ENCODE results near the gene PTPN14.
"Not testable (repeated sequence)": the region's sequence is repeated elsewhere in the genome, so short reads cannot be mapped to it uniquely, and the experiment has no call there.

The PTPN14 gene

DNA sequence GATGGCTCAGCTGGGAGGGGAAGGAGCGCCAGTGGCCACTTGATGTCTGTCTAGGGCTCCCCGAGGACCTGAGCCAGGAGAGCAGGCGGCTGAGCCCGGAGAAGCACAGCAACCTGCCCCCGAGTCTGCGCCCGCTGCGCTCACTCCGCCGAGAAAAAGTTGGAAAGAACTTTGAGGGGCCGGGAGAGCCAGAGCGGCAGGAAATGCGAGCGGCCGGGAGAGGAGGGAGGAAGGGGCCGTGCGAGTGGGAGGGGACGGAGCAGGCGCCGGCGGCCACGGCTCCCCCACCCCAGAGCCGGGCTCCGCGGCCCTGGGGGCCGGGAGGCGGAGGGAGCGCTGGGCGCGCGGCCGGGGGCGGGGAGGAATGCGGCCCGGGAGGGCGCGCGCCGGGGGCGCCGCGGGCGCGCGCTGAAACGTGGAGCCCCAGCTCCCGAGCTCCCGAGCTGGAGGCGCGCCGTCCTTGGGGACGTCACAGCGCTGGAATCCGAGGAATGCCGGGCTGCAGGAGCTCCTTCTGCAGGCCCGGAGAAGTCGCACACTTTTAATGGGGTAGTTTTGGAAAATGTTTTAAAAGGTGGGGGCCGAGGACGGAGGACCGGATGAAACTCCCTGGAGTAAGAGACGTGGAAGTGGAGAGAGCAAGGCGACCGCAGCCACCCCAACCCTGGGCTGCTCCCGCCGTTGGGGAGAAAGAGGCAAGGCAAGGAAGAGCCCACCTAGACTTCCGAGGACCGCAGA is at the start of gene PTPN14:
Gene PTPN14, minus strand, starts transcription at position 167 of the 738 bp plus-strand sequence. CDS start 86,799 bp downstream, outside the sequence.
- DNase-seq (ENCODE audit: low read depth in 2 of 2), result no peak

DNA sequence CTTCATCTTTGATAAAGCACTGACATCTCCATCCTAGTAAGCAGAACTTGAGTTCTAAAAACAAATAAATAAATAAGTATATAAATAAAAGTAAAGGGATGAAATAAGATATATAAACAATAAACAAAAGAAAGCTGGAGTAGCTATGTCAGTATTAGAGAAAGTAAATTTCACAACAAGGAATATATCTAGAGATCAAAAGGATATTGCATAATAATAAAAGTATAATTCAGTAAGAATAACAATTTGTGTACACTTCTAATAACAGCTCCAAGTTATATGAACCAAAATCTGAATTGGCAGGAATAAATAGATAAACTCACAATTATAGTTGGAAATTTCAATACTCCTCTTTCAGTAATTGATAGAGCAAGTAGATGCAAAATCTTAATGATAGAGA is 41.8 kb upstream of the PTPN14 start:
- no peak for DNase-seq (ENCODE audit: low read depth in 2 of 2)

DNA sequence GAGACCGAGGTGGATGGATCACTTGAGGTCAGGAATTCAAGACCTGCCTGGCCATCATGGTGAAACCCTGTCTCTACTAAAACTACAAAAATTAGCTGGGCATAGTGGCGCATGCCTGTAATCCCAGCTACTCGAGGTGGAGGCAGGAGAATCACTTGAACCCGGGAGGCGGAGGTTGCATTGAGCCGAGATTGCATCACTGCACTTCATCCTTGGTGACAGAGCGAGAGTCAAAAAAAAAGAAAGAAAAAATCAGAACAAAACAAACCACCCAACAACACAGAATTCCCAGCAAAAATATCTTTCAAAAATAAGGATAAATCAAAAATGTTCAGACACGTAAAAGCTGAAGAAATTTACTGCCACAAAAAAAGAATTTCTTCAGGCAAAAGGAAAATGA is 40.5 kb upstream of the PTPN14 start:
- DNase-seq (ENCODE audit: low read depth in 2 of 2), result not testable (repeated sequence)

DNA sequence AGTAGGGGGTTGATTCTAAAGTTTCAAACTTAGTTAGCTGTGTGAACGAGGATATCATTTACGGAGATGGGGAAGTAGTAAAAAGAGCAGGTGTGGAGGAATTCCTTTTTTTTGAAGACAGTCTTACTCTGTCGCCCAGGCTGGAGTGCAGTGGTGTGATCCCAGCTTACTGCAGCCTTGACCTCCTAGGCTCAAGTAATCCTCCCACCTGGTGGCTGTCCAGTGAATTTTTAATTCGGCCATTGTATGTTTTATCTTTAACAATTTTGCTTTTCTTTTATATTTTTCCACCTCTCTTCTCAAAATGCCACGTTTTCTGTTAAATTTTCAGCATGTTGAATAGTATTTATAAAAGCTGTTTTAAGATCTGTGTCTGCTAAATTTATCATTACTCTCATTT is 39.3 kb upstream of the PTPN14 start:
- DNase-seq (ENCODE audit: low read depth in 2 of 2), result no peak

DNA sequence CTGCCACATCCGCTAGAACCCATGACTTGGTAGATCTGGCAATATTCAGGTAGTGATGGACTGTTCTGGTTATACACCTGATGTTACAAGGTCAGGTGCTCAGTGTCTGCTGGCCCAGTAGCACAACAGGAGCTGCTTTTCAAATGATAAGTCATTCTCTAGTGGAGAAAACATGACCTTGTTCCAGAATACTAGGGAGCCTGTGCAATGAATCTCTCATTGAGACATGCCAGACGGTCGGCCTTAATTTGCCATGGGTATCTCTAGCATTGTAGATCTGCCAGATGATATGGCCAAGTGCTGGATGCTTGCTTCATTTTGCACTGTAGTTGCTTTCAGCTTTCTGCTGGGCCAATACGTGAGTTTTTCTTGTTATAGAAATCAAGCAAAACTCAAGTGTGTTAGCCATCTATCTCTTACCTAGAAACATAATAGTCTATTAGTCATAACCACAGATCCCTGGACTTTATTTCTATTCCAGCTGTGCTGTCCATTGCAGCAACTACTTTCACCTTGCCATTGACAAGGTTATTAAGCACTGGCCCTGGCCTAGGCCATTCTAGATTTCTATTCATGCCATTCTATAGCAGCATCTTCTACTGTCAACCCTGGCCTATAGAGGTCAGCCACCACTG is 37.7 kb upstream of the PTPN14 start:
- no peak for DNase-seq (ENCODE audit: low read depth in 2 of 2)

DNA sequence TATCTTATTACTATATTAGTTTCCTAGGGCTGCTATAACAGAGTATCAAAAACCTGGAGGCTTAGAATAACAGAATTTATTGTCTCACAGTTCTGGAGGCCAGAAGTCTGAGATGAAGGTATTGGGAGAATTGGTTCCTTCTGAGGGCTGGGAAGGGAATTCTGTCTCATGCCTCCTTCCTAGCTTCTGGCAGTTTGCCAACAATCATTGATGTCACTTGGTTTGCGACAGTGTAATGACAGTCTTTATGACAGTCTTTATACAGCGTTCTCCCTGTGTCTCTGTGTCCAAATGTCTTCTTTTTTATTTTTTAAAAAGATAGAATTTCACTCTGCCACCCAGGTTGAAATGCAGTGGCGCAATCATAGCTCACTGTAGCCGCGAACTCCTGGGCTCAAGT is 35.8 kb upstream of the PTPN14 start:
- no peak for DNase-seq (ENCODE audit: low read depth in 2 of 2)

DNA sequence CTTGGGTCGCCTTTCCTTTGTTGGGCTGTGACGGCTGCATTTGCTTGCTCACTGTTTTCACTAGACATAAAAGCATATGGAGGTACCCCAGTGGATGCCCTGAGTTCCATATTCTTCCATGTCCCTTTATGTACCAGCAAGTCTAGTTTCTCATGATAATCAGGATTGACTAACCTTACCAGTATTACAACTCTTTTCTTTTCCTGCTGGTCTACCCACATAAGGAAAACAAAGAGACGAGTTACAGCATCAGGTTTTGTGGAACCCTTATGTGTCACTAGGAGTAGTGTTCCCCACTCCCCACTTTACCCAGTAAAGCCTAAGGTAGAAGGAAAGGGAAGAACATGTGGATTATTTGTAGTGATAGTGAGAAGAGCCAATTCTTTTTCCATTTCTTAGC is 35.2 kb upstream of the PTPN14 start:
- DNase-seq (ENCODE audit: low read depth in 2 of 2), result no peak

DNA sequence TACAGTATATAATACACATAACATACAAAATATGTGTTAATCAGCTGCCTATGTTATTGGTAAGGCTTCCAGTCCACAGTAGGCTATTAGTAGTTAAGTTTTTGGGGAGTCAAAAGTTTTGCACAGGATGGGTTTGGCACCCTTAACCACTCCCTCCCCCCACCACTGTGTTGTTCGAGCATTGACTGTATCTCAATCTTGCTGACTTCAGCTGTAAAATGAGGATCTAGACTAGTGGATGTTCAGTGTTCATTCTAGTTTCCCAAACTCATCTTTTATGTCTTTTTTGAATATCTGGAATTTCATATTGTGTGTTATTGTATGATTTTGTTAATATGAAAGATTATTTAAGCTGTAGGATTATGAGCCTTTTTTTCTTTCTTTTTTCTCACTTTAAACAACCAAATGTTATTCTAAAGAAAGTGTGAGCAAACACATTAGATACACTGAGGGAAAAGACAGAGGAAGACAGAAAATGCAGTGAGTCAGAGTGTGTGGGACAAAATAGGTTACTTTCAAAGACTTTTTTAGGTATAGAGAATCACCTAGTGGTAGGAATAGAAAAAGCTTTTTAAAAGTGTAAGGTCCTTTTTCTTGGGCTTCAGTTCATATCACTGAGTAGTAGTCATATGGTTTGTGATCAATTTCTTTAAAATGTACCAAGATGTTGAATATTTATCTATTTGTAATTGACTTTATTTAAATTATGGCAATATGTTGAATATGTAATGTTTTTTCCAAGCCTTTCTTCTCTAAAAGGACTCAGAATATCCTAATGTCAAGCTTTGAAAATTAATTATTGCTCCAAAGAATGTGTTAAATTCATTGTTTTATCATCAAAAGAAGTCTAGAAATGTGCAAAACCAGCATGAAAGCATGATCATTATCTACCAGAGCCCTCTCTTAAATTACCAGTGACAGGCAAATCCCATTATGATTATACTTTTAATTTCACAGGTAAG is 33.7 kb upstream of the PTPN14 start:
- no peak for DNase-seq (ENCODE audit: low read depth in 2 of 2)

DNA sequence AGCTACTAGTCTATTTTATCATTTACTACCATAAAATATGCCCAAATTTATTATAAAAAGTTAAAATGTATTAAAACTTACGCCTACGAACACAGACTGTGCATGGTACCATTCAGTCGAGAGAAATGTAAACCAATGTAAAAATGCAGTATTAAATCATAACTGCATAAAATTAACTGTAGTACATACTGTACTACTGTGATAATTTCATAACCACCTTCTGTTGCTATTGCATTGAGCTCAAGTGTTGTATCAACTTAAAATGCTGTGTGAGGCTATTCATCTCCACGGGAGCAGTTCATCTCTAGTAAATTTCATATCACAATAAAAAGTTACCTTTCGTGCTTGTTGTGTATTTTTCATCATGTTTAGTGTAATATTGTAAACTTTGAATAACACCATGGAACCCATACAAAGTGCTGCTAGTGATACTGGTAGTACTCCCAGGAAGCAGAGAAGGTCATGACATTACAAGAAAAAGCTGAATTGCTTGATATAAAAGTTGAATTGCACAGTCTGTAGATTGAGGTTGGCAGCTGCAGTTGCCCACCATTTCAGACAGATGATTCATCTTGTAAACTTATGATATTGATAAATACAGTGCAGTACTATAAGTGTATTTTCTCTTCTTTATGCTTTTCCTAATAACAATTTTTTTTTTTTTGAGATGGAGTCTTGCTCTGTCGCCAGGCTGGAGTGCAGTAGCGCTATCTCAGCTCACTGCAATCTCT is 32.6 kb upstream of the PTPN14 start:
- DNase-seq (ENCODE audit: low read depth in 2 of 2), result no peak

DNA sequence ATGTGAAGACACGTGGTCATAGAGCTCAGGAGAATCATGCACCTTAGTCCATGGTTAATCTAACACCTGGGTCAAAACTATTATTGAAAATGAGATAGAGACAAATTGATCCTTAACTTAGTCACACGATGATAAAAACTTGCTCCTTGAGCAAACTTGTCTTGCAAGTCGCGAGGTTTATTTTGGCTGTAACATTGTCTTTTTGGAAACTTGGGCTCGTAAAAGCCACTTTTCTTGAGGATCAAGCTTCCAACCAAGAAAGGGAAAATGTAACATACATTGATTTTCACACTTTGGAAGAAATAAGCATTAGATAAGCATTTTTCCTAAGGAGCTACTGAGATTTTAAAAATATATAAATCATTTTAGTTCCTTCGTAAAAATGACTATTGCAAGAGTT is 31.7 kb upstream of the PTPN14 start:
- DNase-seq (ENCODE audit: low read depth in 2 of 2), result no peak

DNA sequence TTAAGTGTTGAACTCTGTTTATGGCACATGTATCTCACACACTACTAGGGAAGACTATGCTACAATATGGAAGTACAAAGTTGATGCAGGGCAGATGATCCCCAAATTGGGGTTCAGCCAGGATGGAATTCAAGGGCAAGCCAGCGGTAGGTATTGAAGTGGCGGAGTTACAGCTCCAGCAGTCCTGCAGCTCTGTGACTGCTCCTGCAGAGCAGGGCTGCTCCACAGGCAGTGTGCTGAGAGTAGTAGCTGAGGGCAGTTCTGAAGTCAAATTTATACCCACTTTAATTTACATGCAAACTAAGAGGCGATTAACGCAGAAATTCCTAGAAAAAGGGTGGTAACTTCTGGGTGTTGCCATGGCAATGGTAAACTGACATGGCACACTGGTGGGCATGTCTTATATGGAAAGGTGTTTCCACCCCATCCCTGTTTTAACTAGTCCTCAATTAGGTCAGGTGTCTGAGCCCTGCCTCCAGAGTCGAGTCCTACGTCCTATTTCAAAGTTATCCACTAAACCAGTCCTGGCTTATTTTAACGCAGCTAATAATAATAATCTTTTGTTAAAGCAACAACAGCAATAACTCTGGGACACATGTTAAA is 31.0 kb upstream of the PTPN14 start:
- DNase-seq (ENCODE audit: low read depth in 2 of 2), result no peak

DNA sequence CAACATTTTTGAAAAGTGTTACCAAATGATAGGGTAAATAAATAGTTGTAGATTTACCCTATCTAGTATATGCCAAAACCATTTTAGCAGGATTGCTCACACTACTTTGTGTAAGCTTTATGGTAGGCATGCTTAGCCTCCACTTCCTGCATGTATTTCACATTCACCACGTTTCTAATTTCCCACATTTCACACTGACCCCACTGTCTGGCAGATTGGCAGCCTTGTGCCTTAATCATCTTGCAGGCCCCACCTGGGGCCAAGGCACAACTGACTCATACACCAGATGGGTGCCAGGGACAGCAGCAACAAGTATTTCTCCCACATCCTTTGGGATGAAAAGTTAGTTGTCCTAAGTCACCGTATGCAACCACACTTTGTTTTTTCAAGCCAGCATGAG is 30.4 kb upstream of the PTPN14 start:
- no peak for DNase-seq (ENCODE audit: low read depth in 2 of 2)

DNA sequence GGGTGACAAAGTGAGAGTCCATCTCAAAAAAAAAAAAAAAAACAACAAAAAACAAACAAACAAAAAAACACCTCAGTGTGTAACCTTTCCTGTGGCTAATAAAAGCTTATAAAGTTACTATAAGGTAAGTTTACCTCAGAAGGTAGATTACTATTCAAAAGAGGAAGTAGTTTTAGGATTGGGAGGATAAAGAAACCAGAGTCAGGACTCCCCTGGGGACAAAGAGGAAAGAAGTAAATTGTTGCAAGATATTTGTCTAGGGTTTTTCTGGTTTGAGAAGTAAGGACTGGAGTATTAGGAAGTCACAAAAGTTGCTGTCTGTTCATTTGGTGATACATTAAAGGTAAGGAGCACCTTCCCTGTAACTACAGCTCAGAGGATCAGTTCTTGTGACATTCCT is 27.8 kb upstream of the PTPN14 start:
- no peak for DNase-seq (ENCODE audit: low read depth in 2 of 2)

DNA sequence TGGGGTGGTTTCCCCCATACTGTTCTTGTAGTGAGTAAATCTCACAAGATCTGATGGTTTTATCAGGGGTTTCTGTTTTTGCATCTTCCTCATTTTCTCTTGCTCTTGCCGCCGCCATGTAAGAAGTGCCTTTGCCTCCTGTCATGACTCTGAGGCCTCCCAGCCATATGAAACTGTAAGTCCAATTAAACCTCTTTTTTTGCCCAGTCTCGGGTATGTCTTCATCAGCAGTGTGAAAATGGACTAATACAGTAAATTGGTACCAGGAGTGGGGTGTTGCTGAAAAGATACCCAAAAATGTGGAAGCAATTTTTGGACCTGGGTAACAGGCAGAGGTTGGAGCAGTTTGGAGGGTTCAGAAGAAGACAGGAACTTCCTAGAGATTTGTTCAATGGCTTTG is 24.7 kb upstream of the PTPN14 start:
- DNase-seq (ENCODE audit: low read depth in 2 of 2), result not testable (repeated sequence)

DNA sequence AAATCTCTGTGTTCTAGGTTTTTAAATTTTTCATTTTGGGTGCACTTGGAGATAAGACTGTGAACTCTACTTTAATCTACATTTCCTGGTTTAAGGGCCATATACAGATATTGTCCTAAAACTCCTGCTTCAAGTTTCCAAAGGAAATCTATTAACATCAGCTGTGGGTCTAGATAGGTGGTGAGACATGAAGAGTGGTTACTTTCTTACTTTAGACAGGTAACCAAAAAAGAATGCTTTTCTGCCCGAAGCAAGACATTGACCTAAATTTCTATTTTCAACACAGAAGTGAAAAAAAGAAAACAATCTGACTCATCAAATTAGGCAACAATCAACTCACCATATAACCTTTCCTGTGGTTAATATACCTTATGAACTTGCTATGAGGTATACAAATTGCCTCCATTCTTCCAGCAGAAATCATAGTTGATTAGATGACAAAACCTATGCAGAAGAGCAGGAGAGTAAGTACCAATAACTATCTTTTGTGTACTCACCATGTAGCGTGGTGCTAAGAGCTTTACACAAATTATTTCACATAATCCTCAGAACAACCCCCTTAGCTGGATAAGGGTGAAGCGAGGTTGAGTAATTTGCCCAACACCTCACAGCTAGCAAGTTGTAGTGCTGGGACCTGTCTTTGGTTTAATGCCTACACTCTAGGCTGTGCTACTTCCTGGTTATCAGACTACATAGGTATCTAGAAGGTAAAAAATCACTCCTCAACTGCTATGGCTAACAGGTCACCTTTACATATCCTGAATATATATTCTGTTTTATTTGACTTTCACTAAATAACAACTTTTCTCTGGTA is 23.4 kb upstream of the PTPN14 start:
- DNase-seq (ENCODE audit: low read depth in 2 of 2), result no peak

DNA sequence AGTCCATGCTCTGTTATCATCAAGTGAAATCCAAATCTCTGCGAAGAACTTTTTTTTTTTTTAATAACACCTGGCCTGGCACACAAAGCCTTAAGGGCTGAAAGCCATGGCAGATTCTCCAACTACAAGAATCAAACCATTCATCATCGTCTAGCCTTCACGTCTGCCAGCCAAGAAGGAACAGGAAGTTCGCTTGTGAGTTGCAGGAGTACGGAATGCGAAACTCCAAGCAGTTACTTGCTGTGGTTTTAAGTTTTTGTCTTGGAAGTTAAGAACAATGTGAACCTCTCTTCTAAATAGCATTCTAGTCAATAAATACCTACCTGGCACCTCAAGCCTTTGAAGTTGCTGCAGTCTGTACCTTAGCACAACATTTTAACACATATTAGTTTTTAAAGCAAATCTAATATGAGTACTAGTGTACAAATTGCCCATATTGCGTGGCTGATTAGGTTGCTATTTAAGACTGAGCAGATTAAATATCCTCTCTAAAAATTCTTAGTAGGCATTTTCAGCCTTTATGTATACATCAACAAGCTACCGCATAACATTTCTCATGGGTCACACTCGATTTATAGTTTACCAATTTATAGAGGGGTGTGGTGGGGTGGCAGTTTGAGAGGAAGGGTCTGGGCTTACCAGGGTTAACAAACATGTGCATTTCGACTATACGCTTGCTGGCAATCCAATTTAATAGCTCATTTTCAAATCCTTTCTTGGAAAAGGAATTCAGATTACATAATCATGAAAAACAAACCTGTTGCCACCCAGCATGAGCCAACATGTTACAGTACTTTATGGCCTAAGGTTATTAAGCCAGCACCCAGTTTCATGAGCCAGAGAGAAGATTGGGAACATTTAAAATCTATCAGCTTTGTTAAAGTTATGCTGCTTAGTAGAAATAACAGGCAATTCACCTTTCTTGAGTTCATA is 22.2 kb upstream of the PTPN14 start:
- no peak for DNase-seq (ENCODE audit: low read depth in 2 of 2)

DNA sequence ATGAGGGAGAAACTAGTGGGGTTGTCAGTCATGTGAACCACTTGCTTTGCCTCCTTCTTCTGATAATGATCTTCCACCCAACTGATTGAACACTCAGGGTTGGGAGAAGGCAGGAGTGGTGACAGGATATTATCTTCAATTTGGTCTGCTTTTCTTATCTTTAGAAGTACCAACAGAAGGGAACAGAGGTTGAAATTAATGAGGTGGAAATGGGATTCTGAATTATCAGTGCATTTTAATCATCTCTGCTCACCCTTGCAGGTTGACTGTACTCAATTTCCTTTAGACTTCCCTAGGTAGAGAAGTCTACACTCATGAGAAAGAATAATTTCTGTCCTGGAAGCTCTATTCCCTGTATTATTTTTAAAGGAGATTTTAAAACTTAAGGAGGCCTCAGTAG is 19.9 kb upstream of the PTPN14 start:
- no peak for DNase-seq (ENCODE audit: low read depth in 2 of 2)

DNA sequence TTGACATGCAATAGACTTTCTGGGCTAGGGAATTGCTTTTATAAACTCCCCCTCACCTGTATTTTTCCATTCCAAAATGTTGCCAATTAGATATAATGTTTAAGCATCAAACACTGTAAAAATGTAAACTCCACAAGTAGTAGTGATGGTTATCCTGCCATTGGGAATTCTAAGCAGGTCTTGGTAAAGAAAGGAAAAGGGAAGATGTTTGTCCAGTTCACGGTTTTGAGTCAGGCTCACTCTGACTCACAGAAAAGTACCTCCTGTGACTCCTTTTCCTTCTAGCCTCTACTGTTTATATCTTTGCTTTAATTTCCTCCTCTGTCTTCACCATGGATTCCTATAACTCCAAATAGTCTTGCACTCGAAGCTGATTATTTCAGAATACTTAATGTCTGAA is 19.0 kb upstream of the PTPN14 start:
- DNase-seq (ENCODE audit: low read depth in 2 of 2), result no peak

DNA sequence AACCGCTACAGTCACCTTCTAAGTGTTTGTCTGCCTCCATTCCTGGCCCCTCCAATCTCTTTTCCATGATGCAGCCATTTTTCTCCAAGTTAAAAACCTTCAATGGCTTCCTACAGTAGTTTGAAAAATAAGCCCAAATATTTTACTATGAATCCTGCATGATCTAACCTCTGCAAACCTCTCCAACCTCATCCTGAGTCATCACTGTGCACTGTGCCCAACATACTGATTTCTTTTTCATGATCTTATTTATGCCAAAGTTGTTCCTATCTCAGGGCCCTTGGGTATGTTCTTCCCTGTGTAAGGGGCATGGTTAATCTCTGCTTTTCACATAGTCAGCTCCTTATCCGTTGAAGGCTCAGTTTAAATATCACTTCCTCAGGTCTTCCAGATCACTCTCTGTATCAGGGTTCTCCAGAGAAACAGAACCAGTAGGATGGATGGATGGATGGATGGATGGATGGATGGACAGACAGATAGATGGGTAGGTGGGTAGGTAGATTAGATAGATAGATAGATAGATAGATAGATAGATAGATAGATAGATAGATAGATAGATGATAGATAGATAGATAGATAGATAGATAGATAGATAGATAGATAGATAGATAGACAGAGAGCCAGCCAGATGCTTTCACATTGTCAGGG is 18.1 kb upstream of the PTPN14 start:
- DNase-seq (ENCODE audit: low read depth in 2 of 2), result no peak

Measured in stimulated activated CD4-positive, alpha-beta T cell treated with anti-CD3 and anti-CD28 coated beads, Interleukin-1b, Interleukin-23, amount 100 ng/mL, for 1 hour (primary cell).